DMS 273 (cell line): Measurements from ENCODE around the gene CLK1.
"Not testable (repeated sequence)": the region's sequence is repeated elsewhere in the genome, so short reads cannot be mapped to it uniquely, and the experiment has no call there.

ENCODE experiments used
- DNase-seq: peaks from one replicate; lab custom pipeline; 2025; ENCODE audit not compliant: unreplicated experiment; lab: John Stamatoyannopoulos, UW

CLK1 gene

DNA sequence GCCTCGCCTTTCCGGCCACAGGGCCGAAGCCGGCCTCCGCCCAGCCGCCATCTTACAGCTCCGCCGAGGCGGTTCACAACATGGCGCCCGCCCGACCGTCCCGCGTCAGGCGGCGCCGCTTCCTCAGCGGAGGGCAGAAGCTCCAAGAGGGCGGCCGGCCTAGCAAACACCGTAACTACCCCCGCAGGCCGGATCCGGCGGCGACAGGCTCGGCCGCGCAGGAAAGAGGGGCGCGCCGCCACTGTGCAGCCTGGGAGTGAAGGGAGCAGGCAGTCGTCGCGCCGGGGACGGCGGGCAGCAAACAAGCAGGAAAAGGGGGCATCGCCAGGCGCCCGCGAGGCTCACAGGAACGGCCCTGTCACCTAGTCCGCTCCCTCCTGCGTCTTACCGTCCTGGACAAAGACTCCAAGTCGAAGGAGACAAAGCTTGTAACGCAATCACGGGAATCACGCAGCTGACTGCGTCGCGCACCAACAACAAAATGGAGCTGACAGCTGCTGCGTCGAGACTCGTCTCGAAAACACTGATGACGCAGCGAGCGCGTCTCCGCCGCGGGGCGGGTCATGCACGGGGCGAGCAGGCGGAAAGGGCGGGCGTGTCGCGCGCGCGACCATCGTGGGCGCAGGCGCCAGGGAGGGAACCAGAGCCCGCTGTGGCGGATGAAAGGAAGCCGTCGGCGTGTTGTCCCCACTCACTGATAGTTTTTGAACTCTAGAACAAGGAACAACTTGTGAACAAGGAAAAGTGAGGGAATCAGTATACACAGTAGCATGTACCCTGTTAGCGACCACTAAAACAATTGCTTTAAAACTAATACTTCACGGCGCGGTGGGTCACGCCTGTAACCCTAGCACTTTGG, at the start of gene CLK1:
Gene CLK1 (minus strand): TSS at position 483 of the 859 bp plus-strand sequence. CDS start 2,796 bp downstream, outside the sequence.
- DNase-seq = peak; percentile 98

DNA sequence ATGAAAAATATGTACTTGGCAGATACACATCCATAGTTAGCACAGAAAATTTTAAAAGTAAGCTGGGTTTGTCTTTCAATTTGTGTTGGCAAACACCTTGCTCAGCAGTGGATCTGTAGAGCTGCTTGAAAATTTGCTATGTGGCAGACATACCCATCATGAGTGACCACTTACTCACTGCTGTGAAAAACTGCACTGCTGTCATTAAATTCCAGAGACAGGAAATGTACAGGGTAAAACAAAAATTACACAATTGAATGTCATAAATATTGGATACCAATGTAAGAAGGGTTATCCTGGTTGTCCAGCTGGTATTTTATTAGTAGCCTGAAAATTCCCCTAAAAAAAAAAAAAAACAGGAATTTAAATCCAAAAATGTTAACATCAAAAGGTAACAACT, 49.2 kb upstream of the CLK1 start:
- DNase-seq = no peak

DNA sequence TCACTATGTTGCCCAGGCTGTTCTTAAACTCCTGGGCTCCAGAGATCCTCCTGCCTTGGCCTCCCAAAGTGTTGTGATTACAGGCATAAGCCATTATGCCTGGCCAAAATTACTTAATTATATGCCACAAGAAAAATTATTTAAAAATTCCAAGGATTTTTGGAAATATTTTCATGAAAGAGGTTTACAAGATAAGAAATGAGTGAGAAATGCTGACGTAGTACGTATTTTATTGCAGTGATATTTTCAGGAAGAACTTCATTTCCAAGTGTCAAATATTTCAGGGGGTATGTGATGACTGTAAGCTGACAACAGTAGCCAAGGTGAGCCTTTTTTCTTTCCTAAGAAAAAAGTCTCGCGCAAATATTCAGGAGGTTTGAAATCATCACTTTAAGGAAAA, 45.5 kb upstream of the CLK1 start:
- no peak for DNase-seq

DNA sequence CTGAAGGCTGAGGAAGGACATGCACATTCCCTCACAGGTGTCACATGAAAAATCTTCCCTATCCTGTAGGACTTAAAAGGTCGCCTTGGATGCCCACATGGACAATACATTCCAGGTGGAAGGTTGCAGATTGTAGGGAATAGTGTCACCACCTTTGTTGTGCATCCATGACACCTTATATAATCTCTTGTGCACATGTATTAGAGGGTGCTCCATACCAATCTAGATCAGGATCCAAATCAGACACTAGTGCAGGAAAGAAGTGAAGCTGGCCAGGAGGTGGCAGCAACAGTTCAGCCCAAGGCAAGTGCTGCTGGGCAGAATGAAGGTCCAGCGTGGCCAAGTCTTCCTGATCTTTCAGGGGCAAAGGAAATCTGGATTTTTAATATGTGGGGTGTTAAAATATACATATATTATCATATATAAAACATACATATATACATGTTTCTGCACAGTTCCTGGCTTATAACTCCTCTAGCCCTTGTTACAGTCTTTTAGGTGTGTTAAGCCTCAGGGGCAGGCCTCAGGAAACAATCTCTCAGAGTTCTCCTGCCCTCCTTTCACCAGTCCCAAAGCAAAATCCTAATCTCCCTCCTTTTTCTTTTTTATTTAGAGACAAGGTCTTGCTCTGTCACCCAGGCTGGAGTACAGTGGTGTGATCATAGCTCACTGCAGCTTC, 41.3 kb upstream of the CLK1 start:
- DNase-seq = peak; percentile 78

DNA sequence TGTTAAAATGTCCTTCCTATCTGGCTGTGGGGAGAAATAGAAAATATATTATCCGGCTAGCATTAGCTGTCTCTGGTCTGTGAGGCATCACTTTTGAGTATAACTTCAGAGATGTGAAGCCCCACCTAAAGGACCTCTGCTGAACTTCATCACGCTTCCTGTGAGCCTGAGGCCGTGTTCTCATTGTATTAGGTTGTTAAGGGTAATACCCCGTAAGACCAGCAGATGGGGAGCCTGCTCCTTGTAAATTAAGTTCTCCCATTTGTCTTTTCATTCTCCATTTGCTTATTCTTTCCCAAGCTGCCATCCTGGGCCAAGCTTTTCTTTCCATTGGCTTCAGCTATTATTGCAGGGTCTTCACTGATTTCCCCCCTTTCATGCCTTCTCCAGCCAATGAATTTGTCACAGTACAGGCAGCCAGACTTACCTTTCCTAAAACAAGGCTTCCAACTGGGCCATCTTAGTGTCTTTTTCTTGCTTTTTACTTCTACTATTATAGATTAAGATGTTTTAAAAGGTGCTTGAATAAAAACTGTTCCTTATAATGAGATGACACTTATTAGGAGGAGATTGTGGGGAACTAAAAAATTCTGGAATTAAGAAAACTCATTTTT, 37.1 kb upstream of the CLK1 start:
- DNase-seq = peak; percentile 94

DNA sequence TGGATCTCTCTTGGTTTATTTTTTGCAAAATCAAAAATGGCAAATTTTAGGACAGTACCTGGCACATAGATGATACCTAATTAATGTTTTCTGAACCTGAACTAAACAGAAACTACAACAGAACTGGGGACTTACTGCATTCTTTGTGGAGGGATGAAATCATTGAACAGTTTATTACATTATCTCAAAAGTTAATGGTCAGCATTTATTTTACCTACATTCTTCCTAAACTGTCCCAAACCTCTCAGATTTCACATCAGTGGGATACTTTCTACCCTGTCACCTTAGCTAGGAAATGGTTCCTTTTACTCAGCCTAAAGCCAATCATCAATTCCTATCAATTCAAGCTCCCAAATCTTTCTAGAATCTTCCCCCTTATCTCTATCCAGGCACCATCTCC, 35.0 kb upstream of the CLK1 start:
- DNase-seq = no peak

DNA sequence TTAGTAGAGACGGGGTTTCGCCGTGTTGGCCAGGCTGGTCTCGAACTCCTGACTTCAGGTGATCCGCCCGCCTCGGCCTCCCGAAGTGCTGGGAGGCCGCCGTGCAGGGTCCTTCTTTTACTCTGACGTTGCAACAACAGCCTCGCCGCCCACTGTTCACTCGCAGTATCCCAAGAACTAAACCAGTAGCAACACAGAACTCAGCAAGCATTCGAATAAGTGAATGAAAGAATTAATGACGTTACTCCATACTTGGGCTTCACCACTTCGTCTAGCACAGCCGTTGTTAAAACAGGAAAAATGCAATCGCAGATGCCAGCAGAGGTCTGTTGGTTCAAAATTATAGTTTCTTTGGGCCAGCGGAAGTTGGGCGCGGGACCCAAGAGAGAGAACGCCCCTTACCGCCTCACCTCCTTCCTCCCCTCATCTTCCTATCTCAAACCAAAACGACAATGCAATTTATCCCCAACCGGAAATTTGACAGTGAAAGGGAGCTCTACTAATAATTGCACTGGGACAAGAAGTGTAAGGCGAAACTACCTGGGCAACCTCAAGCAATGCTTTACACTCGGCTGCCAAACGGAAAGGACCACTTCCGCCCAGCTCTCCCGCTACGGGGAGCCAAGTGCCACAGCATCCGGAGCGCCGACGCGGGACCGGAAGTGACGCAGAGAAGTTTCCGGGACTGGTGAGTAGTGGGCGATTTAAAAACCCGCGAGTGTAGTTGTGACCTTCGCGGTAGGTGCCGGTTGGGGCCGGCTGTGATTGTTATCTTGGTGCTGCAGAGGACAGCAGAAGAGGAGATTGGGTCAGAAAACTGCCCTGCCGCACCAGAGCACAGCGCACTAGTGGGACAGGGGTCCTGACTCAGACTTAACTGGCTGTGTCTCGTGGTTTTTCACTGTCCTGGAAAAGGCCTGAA, 24.5 kb upstream of the CLK1 start, which contains the start of the genes NIF3L1 and PPIL3:
Gene NIF3L1 (plus strand): TSS at position 668 of the 922 bp plus-strand sequence. CDS start 2,573 bp downstream, outside the sequence.
Gene PPIL3 (minus strand): TSS at position 374 of the 922 bp plus-strand sequence. CDS start 1,462 bp downstream, outside the sequence.
- peak; percentile 99 for DNase-seq

- not testable (repeated sequence) for DNase-seq
Observed at GRCh38 chr2:200881715-200882249, 17.3 kb upstream of the CLK1 start.

DNA sequence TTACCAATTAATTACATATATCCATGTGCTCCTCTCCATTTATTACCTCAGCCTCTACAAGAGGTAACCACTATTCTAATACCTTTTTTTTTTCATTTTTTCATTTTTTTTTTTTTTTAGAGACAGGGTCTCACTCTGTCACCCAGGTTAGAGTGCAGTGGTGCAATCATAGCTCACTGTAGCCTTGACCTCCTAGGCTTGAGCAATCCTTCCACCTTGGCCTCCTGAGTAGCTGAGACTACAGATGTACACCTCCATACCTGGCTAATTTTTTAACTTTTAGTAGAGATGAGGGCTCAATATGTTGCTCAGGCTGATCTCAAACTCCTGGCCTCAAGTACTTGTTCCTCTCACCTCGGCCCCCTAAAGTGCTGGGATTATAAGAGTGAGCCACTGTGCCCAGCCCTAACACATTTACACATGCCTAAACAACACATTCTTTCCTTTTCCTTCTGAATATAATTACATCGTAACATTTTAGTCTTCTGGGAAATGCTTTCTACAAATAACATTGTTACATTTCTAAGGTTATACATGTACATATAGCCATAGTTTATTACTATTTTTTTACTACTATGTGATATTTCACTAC, 13.9 kb upstream of the CLK1 start:
- no peak for DNase-seq

DNA sequence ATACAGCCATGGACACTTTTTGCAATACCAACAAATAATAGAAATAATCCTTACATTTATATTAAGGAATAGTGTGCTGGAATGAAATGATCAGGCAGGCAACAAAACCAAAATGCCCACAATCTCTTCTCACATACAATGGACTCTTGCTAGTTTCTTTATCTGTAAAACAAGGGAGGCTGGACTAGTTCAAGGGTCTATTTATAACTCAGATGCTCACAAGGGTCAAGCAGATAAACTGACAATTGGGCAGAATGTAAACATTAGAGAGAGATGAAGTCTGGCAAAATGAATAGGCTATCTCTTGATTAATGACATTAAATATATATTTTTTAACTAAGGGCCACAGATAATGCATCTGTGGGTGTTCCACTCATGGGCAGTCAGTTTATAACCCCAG, 13.0 kb upstream of the CLK1 start:
- no peak for DNase-seq

DNA sequence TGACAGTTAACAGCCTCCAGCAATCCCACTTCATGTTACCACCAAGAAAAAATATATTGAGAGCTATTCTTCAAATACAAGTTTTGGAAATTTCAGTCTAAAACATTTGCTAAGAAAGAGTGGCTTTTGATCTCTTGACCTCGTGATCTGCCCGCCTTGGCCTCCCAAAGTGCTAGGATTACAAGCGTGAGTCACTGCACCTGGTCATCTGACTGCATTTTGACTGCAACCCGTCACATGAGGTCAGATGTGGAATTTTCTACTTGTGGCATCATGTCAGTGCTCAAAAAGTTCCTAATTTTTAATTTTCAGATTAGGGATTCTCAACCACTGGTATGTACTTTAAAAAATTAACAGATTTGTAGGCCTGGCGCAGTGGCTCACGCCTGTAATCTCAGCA, 9.1 kb upstream of the CLK1 start:
- no peak for DNase-seq

GRCh38 chr2:200871151-200871550, 6.7 kb upstream of the CLK1 start:
- DNase-seq = no peak

DNA sequence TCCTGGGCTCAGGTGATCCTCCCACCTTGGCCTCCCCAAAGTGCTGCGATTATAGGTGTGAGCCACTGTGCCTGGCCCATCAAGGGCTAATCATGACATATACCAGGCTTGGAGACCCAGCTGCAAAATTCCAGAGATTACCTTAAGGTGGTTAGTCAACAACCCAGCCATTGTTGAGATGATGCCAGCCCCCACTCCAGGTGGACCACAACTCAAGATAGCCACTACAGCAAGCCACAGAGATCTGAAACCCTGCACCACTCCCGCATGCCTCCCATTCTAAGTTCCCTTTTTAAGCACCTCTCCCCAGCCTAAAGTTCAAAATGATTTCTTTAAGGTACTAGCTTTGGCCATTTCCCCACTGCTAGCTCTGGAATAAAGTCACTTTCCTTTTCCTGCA, 4.6 kb upstream of the CLK1 start:
- DNase-seq = no peak

GRCh38 chr2:200863782-200864175, 679 bp downstream of the CLK1 start:
- DNase-seq = peak; percentile 57

GRCh38 chr2:200862532-200863000, 1.9 kb downstream of the CLK1 start:
- DNase-seq = peak; percentile 71

GRCh38 chr2:200861617-200862155, 2.8 kb downstream of the CLK1 start:
- no peak for DNase-seq

DNA sequence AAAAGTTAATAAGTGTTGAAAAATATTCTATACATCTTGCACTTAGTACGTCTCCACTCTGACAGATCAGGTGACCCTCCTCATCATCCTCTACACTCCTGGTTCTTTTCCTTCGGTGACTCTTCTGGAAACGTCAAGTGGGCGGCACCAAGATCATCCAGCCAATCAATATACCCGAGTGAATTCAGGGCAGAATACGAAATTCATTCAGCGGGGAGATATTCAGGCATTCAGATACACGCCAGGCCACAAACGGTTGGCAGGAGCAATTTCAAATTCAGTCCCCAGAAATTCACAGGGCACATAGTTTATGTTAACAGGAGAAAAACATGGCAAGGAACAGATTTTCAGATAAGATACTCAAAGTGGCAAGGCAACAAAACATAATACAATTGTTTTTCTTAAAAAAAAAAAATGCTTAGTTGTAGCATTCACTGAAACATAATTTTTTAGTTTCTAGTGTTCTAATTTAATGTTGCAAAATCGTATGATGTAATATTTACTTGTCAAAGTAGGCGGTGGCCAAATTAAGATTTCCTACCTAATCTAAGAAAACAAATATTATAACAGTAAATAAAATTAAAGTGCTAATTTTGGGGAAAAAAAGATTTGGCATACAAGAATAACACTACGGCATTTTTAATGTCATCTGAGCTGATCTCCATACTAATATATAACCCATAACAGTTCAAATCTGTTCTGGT, 4.2 kb downstream of the CLK1 start:
- no peak for DNase-seq

GRCh38 chr2:200856806-200857205, 7.7 kb downstream of the CLK1 start:
- no peak for DNase-seq

DNA sequence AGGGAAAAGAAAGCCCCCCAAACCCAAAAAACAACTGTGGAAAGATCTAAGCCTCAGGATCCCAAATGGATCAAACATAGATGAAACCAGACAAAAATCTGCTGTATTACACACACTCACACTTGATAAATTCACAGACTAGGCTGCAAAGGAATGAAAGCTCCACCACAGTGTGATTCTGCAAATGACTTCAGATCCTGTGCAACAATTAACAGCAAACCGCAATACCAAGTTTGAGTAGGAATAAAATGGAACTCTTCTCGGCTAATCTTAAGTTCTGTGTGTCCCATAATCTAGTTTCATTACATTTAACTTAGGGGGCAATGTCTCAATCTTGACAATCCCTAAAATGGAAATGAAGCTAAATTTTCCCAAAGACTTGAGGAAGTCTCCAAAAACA, 11.9 kb downstream of the CLK1 start:
- no peak for DNase-seq
